ENCODE results near the gene MAN1C1. TPM values are rescaled to one million over a fixed set of nuclear protein-coding genes. Genes with fewer than 3 reads are reported as not detected.
A peak's percentile ranks its signal among the peaks of the same experiment; 100 is the strongest.

The MAN1C1 gene
- total and polyA plus RNA-seq, 9 of the 15 experiments (the other 6 are each of a cell fraction or from before 2014, with no cell fraction given) = 0.04 to 0.44 (median 0.10) TPM; not detected in 3

DNA sequence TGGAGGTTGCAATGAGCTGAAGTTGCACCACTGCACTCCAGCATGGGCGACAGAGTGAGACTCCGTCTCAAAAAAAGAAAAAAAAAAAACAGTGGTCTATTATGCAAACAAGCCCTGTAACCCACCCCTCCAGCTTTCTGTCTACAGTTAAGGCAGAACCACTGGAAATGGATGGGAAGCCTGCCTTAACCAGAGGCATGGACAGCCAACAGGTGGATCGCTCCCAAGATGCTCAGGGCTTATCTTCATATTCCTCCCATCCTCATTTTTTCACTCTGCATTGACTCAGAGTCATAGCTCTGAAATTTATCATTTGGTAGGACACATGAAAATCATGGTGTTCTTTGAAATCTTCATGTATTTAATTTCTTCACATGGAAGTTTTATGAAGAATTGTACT is 211.9 kb downstream of the MAN1C1 start:
- H3K4me3 ChIP-seq = no peak overlapping the region
- no peak for FAIRE-seq
- in situ Hi-C loops (cut with MboI) = no loop called here
- H3K9ac ChIP-seq (ENCODE audit: insufficient read depth in 1 of 2, low read depth in 2 of 2, low read length in 2 of 2) = no peak overlapping the region
- no TSS peak for BruUV-seq (replicated peaks)
- H4K20me1 ChIP-seq (replicated peaks; ENCODE audit: control insufficient read depth, insufficient read depth, low read length) = peaks cover 12% of the 10 kb centered on the region; the same call in 1 of the 2 replicates
- H3K9me1 ChIP-seq (ENCODE audit: control insufficient read depth, insufficient read depth, low read length) = no peaks in the 10 kb centered on the region
- H3K79me2 ChIP-seq (ENCODE audit: control insufficient read depth, insufficient read depth, low read length) = peaks cover 31% of the 10 kb centered on the region
- no peak for ATAC-seq
- DNase-seq (ENCODE audit: extremely low read depth in 1 of 4, low spot score in 3 of 4) = no peak
- intact Hi-C loops (cut with micrococcal nuclease) = loop anchor here (10.0 kb wide), 1 partner anchor 166 kb away; the partner anchor contains the start of gene PAFAH2
- no peak overlapping the region for H3K4me2 ChIP-seq (ENCODE audit: insufficient read depth, low read length)
- H3K27me3 ChIP-seq (ENCODE audit: control insufficient read depth in 2 of 2, insufficient read depth in 2 of 2, low read length in 2 of 2) = no peaks in the 10 kb centered on the region
- peaks cover 10 to 25% of the 10 kb centered on the region in 2 experiments; a peak in 4 of 5 replicates for H3K4me1 ChIP-seq (replicated peaks in 1 of 2; ENCODE audit: control insufficient read depth in 2 of 2, insufficient read depth in 2 of 2, low read length in 2 of 2)
- H3K9me3 ChIP-seq (replicated peaks; ENCODE audit: control insufficient read depth, insufficient read depth, low read depth, low read length) = no peaks in the 10 kb centered on the region
- CTCF ChIA-PET (ENCODE audit: low intra/inter-chr PET ratio) = no interaction called here
- WGBS (ENCODE audit: insufficient coverage, low coverage, missing lambda C conversion rate) = 62% methylated on average over 3 of the region's 3 CpGs
- H3K27ac ChIP-seq (ENCODE audit: extremely low read depth, low read depth, low read length) = no peak overlapping the region
- POLR2A ChIA-PET = interaction anchor here (1.1 to 11.2 kb wide), 4 partner anchors 8 to 68 kb away, joined by 4 to 108 read pairs (median 31); partner anchors contain the start of gene MTFR1L
- peak; percentile 34; the same call in 1 of the 2 replicates for TF ChIP-seq POLR2A (conservative IDR thresholded peaks at IDR 0.05)
- TF ChIP-seq STAT5A (IDR thresholded peaks at IDR 0.05; ENCODE audit: borderline replicate concordance, low read length) = no peak
- no peak overlapping the region for H2AFZ ChIP-seq (ENCODE audit: low read depth, low read length)
- H3K36me3 ChIP-seq (ENCODE audit: control insufficient read depth, insufficient read depth, low read length) = peaks cover 94% of the 10 kb centered on the region

DNA sequence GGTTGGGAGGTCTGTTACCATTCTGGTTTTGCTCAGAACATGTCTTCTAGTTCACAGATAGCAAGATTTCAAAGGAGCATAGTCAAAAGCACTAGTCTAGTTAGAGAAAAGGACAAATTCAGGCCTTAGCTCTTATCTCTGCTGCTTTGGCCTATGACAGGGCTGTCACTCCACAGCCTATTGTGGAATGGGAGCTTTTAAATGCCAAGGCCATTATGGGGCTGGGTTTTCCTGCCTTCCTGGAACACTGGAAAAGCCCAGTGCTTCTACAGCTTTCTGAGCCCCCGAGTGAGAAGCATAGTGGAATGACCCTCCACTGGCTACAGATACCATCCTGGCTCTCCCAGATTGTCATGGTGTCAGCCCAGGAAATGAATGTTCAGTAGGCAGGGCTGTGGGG is 212.5 kb downstream of the MAN1C1 start:
- POLR2A ChIA-PET = interaction anchor here (1.0 to 11.2 kb wide), 6 partner anchors 8 to 67 kb away, joined by 3 to 108 read pairs (median 6); partner anchors contain the start of genes MTFR1L and PAQR7
- no peak for DNase-seq (ENCODE audit: extremely low read depth in 1 of 4, low spot score in 3 of 4)
- 60% methylated on average over 1 of the region's 1 CpG for WGBS (ENCODE audit: insufficient coverage, low coverage, missing lambda C conversion rate)
- Histone ChIP-seq H2AFZ (ENCODE audit: low read depth, low read length) (no peak overlapping the region), H3K79me2 (ENCODE audit: control insufficient read depth, insufficient read depth, low read length) (peaks cover 30% of the 10 kb centered on the region), H3K36me3 (ENCODE audit: control insufficient read depth, insufficient read depth, low read length) (peaks cover 94% of the 10 kb centered on the region), H3K9me3 (replicated peaks; ENCODE audit: control insufficient read depth, insufficient read depth, low read depth, low read length) (no peaks in the 10 kb centered on the region), H3K9ac (ENCODE audit: insufficient read depth in 1 of 2, low read depth in 2 of 2, low read length in 2 of 2) (no peak overlapping the region), H3K4me3 (no peak overlapping the region), H3K27ac (ENCODE audit: extremely low read depth, low read depth, low read length) (no peak overlapping the region; the same call in 2 of the 3 replicates), H3K4me2 (ENCODE audit: insufficient read depth, low read length) (no peak overlapping the region), H4K20me1 (replicated peaks; ENCODE audit: control insufficient read depth, insufficient read depth, low read length) (peaks cover 12% of the 10 kb centered on the region; the same call in 1 of the 2 replicates), H3K4me1 (replicated peaks in 1 of 2; ENCODE audit: control insufficient read depth in 2 of 2, insufficient read depth in 2 of 2, low read length in 2 of 2) (peaks cover 10 to 25% of the 10 kb centered on the region in 2 experiments; a peak in 4 of 5 replicates), H3K27me3 (ENCODE audit: control insufficient read depth in 2 of 2, insufficient read depth in 2 of 2, low read length in 2 of 2) (no peaks in the 10 kb centered on the region), H3K9me1 (ENCODE audit: control insufficient read depth, insufficient read depth, low read length) (no peaks in the 10 kb centered on the region)
- intact Hi-C loops (cut with micrococcal nuclease) (loop anchor here (10.0 kb wide), 1 partner anchor 166 kb away; the partner anchor contains the start of gene PAFAH2), in situ Hi-C loops (cut with MboI) (no loop called here)
- BruUV-seq (replicated peaks) = no TSS peak
- no peak for FAIRE-seq
- peak; percentile 56; the same call in 1 of the 2 replicates for TF ChIP-seq POLR2AphosphoS5 (IDR thresholded peaks at IDR 0.05; ENCODE audit: control insufficient read depth, insufficient read depth, low read depth, low read length)
- TF ChIP-seq, protein P1, sequence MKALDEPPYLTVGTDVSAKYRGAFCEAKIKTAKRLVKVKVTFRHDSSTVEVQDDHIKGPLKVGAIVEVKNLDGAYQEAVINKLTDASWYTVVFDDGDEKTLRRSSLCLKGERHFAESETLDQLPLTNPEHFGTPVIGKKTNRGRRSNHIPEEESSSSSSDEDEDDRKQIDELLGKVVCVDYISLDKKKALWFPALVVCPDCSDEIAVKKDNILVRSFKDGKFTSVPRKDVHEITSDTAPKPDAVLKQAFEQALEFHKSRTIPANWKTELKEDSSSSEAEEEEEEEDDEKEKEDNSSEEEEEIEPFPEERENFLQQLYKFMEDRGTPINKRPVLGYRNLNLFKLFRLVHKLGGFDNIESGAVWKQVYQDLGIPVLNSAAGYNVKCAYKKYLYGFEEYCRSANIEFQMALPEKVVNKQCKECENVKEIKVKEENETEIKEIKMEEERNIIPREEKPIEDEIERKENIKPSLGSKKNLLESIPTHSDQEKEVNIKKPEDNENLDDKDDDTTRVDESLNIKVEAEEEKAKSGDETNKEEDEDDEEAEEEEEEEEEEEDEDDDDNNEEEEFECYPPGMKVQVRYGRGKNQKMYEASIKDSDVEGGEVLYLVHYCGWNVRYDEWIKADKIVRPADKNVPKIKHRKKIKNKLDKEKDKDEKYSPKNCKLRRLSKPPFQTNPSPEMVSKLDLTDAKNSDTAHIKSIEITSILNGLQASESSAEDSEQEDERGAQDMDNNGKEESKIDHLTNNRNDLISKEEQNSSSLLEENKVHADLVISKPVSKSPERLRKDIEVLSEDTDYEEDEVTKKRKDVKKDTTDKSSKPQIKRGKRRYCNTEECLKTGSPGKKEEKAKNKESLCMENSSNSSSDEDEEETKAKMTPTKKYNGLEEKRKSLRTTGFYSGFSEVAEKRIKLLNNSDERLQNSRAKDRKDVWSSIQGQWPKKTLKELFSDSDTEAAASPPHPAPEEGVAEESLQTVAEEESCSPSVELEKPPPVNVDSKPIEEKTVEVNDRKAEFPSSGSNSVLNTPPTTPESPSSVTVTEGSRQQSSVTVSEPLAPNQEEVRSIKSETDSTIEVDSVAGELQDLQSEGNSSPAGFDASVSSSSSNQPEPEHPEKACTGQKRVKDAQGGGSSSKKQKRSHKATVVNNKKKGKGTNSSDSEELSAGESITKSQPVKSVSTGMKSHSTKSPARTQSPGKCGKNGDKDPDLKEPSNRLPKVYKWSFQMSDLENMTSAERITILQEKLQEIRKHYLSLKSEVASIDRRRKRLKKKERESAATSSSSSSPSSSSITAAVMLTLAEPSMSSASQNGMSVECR (CRISPR knock-in tag; IDR thresholded peaks at IDR 0.05) = no peak
- TF ChIP-seq, protein P2, sequence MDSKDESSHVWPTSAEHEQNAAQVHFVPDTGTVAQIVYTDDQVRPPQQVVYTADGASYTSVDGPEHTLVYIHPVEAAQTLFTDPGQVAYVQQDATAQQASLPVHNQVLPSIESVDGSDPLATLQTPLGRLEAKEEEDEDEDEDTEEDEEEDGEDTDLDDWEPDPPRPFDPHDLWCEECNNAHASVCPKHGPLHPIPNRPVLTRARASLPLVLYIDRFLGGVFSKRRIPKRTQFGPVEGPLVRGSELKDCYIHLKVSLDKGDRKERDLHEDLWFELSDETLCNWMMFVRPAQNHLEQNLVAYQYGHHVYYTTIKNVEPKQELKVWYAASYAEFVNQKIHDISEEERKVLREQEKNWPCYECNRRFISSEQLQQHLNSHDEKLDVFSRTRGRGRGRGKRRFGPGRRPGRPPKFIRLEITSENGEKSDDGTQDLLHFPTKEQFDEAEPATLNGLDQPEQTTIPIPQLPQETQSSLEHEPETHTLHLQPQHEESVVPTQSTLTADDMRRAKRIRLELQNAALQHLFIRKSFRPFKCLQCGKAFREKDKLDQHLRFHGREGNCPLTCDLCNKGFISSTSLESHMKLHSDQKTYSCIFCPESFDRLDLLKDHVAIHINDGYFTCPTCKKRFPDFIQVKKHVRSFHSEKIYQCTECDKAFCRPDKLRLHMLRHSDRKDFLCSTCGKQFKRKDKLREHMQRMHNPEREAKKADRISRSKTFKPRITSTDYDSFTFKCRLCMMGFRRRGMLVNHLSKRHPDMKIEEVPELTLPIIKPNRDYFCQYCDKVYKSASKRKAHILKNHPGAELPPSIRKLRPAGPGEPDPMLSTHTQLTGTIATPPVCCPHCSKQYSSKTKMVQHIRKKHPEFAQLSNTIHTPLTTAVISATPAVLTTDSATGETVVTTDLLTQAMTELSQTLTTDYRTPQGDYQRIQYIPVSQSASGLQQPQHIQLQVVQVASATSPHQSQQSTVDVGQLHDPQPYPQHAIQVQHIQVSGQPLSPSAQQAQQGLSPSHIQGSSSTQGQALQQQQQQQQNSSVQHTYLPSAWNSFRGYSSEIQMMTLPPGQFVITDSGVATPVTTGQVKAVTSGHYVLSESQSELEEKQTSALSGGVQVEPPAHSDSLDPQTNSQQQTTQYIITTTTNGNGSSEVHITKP (IDR thresholded peaks at IDR 0.05; ENCODE audit: partially characterized antibody) = peak; percentile 16
- CTCF ChIA-PET (ENCODE audit: low intra/inter-chr PET ratio) = no interaction called here
- ATAC-seq = no peak
